ENCODE measurements around the gene HCRT.

Gene HCRT

GRCh38 chr17:42136654-42137051 is 48.6 kb downstream of the HCRT start:
- no peak for DNase-seq

- DNase-seq: no peak
Observed at GRCh38 chr17:42135664-42136653, 49.3 kb downstream of the HCRT start.

GRCh38 chr17:42135151-42135550 is 50.1 kb downstream of the HCRT start:
- DNase-seq: no peak

All from activated T-cell treated with anti-CD3 and anti-CD28 coated beads, Interleukin-2, amount 50 U/mL, for 1 hour (primary cell).